ENCODE results near the gene VAV1. TPM values are rescaled to one million over a fixed set of nuclear protein-coding genes. Genes with fewer than 3 reads are reported as not detected.
"Not testable (repeated sequence)": the region's sequence is repeated elsewhere in the genome, so short reads cannot be mapped to it uniquely, and the experiment has no call there.

Gene VAV1
- polyA plus RNA-seq, 3 donors = 1.3 to 1.7 (median 1.5) TPM

- no peak for DNase-seq (ENCODE audit: low read depth in 3 of 3, low spot score in 2 of 3)
These were observed 65.7 kb downstream of the VAV1 start for GRCh38 chr19:6838062-6838655.

GRCh38 chr19:6842871-6843607 lies 70.5 kb downstream of the VAV1 start:
- no peak for DNase-seq (ENCODE audit: low read depth in 3 of 3, low spot score in 2 of 3)

GRCh38 chr19:6847828-6848200 lies 75.3 kb downstream of the VAV1 start:
- DNase-seq (ENCODE audit: low read depth in 3 of 3, low spot score in 2 of 3) = no peak

GRCh38 chr19:6848986-6849385 lies 76.5 kb downstream of the VAV1 start:
- no peak for DNase-seq (ENCODE audit: low read depth in 3 of 3, low spot score in 2 of 3)

- DNase-seq (ENCODE audit: low read depth in 3 of 3, low spot score in 2 of 3) = no peak
These were observed 77.4 kb downstream of the VAV1 start for GRCh38 chr19:6849876-6850275.

- DNase-seq (ENCODE audit: low read depth in 3 of 3, low spot score in 2 of 3) = no peak
These were observed 78.9 kb downstream of the VAV1 start for GRCh38 chr19:6851359-6851758.

GRCh38 chr19:6852001-6852400 lies 79.5 kb downstream of the VAV1 start:
- no peak for DNase-seq (ENCODE audit: low read depth in 3 of 3, low spot score in 2 of 3)

GRCh38 chr19:6853868-6854267 lies 81.4 kb downstream of the VAV1 start:
- no peak for DNase-seq (ENCODE audit: low read depth in 3 of 3, low spot score in 2 of 3)

- DNase-seq (ENCODE audit: low read depth in 3 of 3, low spot score in 2 of 3) = no peak
These were observed 82.2 kb downstream of the VAV1 start for GRCh38 chr19:6854758-6855157.

- no peak for DNase-seq (ENCODE audit: low read depth in 3 of 3, low spot score in 2 of 3)
These were observed 84.4 kb downstream of the VAV1 start for GRCh38 chr19:6856749-6857372.

- DNase-seq (ENCODE audit: low read depth in 3 of 3, low spot score in 2 of 3) = no peak
These were observed 89.3 kb downstream of the VAV1 start for GRCh38 chr19:6861683-6862286.

GRCh38 chr19:6862673-6863078 lies 90.2 kb downstream of the VAV1 start:
- DNase-seq (ENCODE audit: low read depth in 3 of 3, low spot score in 2 of 3) = peak; percentile 38 to 51 (median 42)

- no peak for DNase-seq (ENCODE audit: low read depth in 3 of 3, low spot score in 2 of 3)
These were observed 91.9 kb downstream of the VAV1 start for GRCh38 chr19:6864325-6864940.

GRCh38 chr19:6865849-6866248 lies 93.3 kb downstream of the VAV1 start:
- DNase-seq (ENCODE audit: low read depth in 3 of 3, low spot score in 2 of 3) = no peak

GRCh38 chr19:6866741-6867151 lies 94.2 kb downstream of the VAV1 start:
- no peak for DNase-seq (ENCODE audit: low read depth in 3 of 3, low spot score in 2 of 3)

GRCh38 chr19:6868351-6868750 lies 95.8 kb downstream of the VAV1 start:
- DNase-seq (ENCODE audit: low read depth in 3 of 3, low spot score in 2 of 3) = no peak

GRCh38 chr19:6869151-6869882 lies 96.8 kb downstream of the VAV1 start:
- DNase-seq (ENCODE audit: low read depth in 3 of 3, low spot score in 2 of 3) = not testable (repeated sequence)

- DNase-seq (ENCODE audit: low read depth in 3 of 3, low spot score in 2 of 3) = no peak
These were observed 101.4 kb downstream of the VAV1 start for GRCh38 chr19:6873708-6874431.

- DNase-seq (ENCODE audit: low read depth in 3 of 3, low spot score in 2 of 3) = no peak
These were observed 102.7 kb downstream of the VAV1 start for GRCh38 chr19:6875218-6875617.

GRCh38 chr19:6876748-6877147 lies 104.2 kb downstream of the VAV1 start:
- no peak for DNase-seq (ENCODE audit: low read depth in 3 of 3, low spot score in 2 of 3)

Data from right renal cortex interstitium (tissue), 3 donors.